HT1080 (cell line): ENCODE measurements around the gene GFAP. TPM values are rescaled to one million over a fixed set of nuclear protein-coding genes. Genes with fewer than 3 reads are reported as not detected.
A peak's percentile ranks its signal among the peaks of the same experiment; 100 is the strongest.

Source experiments
- DNase-seq: peaks from one replicate; pipeline ENCODE4 v3.0.0-alpha.2; 2015; ENCODE audit warnings: low read depth
- total RNA-seq: library from RNA; depleted of rRNA; stranded (reverse); fragments of >200 nt; shearing (Covaris generic); gene quantifications from 2 replicates; pipeline ENCODE4 v1.2.3, GENCODE V29; 2014

GFAP gene
- total RNA-seq, 1 experiment from 2014 or later = 0.18 TPM

GRCh38 chr17:44915862-44916780 is 821 bp upstream of the GFAP start:
- DNase-seq = peak; percentile 61

GRCh38 chr17:44914698-44915271 is 515 bp downstream of the GFAP start:
- no peak for DNase-seq

- DNase-seq = no peak
Measured at GRCh38 chr17:44914148-44914547, 1.2 kb downstream of the GFAP start.

GRCh38 chr17:44913676-44914075 is 1.6 kb downstream of the GFAP start:
- DNase-seq = no peak

- DNase-seq = no peak
Measured at GRCh38 chr17:44912763-44913544, 2.3 kb downstream of the GFAP start.

GRCh38 chr17:44911133-44912001 is 3.9 kb downstream of the GFAP start:
- DNase-seq = peak; percentile 55

- no peak for DNase-seq
Measured at GRCh38 chr17:44910231-44911106, 4.8 kb downstream of the GFAP start.

GRCh38 chr17:44909681-44910144 is 5.6 kb downstream of the GFAP start:
- peak; percentile 96 for DNase-seq

GRCh38 chr17:44908761-44909326 is 6.5 kb downstream of the GFAP start:
- no peak for DNase-seq

GRCh38 chr17:44907729-44908470 is 7.4 kb downstream of the GFAP start:
- DNase-seq = no peak

GRCh38 chr17:44906763-44907728 is 8.3 kb downstream of the GFAP start:
- no peak for DNase-seq

- peak; percentile 99 for DNase-seq
Measured at GRCh38 chr17:44906010-44906646, 9.2 kb downstream of the GFAP start.

GRCh38 chr17:44905006-44906000 is 10.0 kb downstream of the GFAP start:
- DNase-seq = no peak

- DNase-seq = no peak
Measured at GRCh38 chr17:44904001-44904984, 11.0 kb downstream of the GFAP start.
